ENCODE results near the gene INTS14. TPM values are rescaled to one million over a fixed set of nuclear protein-coding genes. Genes with fewer than 3 reads are reported as not detected.

Gene INTS14
- total RNA-seq, 2 donors from 2014 or later = 36.8 to 39.7 TPM

GRCh38 chr15:65653341-65653740 is 42.4 kb upstream of the INTS14 start:
- no peaks in the 10 kb centered on the region for H3K9me3 ChIP-seq
- H3K36me3 ChIP-seq = peaks cover 3% of the 10 kb centered on the region
- TF ChIP-seq, protein P1, sequence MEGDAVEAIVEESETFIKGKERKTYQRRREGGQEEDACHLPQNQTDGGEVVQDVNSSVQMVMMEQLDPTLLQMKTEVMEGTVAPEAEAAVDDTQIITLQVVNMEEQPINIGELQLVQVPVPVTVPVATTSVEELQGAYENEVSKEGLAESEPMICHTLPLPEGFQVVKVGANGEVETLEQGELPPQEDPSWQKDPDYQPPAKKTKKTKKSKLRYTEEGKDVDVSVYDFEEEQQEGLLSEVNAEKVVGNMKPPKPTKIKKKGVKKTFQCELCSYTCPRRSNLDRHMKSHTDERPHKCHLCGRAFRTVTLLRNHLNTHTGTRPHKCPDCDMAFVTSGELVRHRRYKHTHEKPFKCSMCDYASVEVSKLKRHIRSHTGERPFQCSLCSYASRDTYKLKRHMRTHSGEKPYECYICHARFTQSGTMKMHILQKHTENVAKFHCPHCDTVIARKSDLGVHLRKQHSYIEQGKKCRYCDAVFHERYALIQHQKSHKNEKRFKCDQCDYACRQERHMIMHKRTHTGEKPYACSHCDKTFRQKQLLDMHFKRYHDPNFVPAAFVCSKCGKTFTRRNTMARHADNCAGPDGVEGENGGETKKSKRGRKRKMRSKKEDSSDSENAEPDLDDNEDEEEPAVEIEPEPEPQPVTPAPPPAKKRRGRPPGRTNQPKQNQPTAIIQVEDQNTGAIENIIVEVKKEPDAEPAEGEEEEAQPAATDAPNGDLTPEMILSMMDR (IDR thresholded peaks at IDR 0.05) = no peak
- DNase-seq (ENCODE audit: low spot score) = no peak
- no peak for ATAC-seq (ENCODE audit: insufficient number of reproducible peaks, low FRiP score, low read depth)
- no peak overlapping the region for H3K4me3 ChIP-seq
- H3K27ac ChIP-seq = no peak overlapping the region
- no peaks in the 10 kb centered on the region for H3K27me3 ChIP-seq (replicated peaks; ENCODE audit: insufficient read depth)
- H3K4me1 ChIP-seq (ENCODE audit: control insufficient read depth in 1 of 2, low read depth in 2 of 2) = no peaks in the 10 kb centered on the region

DNA sequence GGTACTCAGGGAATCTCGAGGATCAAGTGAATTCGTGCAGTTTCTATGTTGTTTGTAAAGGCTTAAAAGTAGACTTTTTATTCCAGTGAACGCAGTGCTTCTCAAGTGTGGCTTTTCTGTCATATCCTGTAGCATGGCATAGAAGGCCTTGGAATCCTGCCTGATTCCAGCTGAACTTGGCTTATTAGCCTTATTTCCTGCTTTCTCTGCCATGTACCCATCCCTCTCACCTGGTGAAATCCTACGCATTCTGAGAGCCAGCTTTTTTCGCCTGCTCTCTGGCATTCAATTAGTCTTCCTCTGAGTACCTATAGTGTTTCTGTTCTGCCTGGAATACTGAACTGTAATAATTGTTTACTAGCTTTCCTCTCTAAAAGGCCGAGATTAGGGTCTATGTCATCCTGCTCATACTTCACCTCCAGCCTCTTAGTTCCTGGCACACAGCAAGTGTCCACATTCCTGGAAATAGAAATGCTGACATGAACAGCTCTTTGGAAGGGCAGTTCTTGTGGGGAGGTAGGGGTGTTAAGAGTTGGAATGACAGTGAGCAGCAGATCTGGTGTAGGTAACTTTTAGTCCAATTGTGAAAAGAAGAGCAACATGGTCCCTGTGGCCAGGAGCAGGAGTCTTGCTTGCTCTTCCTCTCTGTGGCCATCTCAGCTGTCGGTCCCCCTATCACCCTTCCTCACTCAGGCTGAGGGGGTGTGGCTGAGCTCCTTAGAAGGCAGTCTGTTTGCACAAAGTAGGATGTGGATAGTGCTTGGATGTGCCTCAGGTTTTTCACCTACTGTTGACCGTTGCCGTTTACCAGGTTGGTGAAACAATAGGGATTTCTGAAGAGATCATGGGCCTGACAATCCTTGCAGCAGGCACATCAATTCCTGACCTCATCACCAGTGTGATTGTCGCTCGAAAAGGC is 41.2 kb upstream of the INTS14 start:
- ATAC-seq (ENCODE audit: insufficient number of reproducible peaks, low FRiP score, low read depth) = no peak
- H3K27me3 ChIP-seq (replicated peaks; ENCODE audit: insufficient read depth) = no peaks in the 10 kb centered on the region
- no peak overlapping the region for H3K27ac ChIP-seq
- no peaks in the 10 kb centered on the region for H3K4me1 ChIP-seq (ENCODE audit: control insufficient read depth in 1 of 2, low read depth in 2 of 2)
- TF ChIP-seq, protein P1 (IDR thresholded peaks at IDR 0.05) = no peak
- no peaks in the 10 kb centered on the region for H3K9me3 ChIP-seq
- H3K36me3 ChIP-seq = peaks cover 3% of the 10 kb centered on the region
- DNase-seq (ENCODE audit: low spot score) = no peak
- no peak overlapping the region for H3K4me3 ChIP-seq

DNA sequence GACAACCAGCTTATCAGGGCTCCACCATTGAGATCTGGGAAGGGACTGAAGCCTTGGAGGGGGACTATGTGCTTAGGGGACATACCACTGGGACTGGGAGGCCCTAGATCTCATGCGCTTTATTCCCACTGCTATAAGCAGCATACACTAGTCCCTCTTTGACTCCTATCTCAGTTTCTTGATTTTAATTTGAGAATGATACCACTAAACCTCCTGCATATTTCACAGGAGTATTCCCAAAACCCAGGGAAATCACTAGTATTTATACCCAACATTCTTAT is 40.1 kb upstream of the INTS14 start:
- ATAC-seq (ENCODE audit: insufficient number of reproducible peaks, low FRiP score, low read depth) (no peak), DNase-seq (ENCODE audit: low spot score) (no peak)
- TF ChIP-seq, protein P1 (IDR thresholded peaks at IDR 0.05) = no peak
- H3K36me3 ChIP-seq = peaks cover 2% of the 10 kb centered on the region
- no peaks in the 10 kb centered on the region for H3K9me3 ChIP-seq
- H3K27ac ChIP-seq = no peak overlapping the region
- no peak overlapping the region for H3K4me3 ChIP-seq
- no peaks in the 10 kb centered on the region for H3K27me3 ChIP-seq (replicated peaks; ENCODE audit: insufficient read depth)
- no peaks in the 10 kb centered on the region for H3K4me1 ChIP-seq (ENCODE audit: control insufficient read depth in 1 of 2, low read depth in 2 of 2)

GRCh38 chr15:65650312-65651041 is 39.5 kb upstream of the INTS14 start:
- H3K4me1 ChIP-seq (ENCODE audit: control insufficient read depth in 1 of 2, low read depth in 2 of 2) = no peaks in the 10 kb centered on the region
- no peak overlapping the region for H3K4me3 ChIP-seq
- H3K27ac ChIP-seq = no peak overlapping the region
- TF ChIP-seq, protein P1 (IDR thresholded peaks at IDR 0.05) = no peak
- no peaks in the 10 kb centered on the region for H3K9me3 ChIP-seq
- DNase-seq (ENCODE audit: low spot score) (no peak), ATAC-seq (ENCODE audit: insufficient number of reproducible peaks, low FRiP score, low read depth) (no peak)
- no peaks in the 10 kb centered on the region for H3K27me3 ChIP-seq (replicated peaks; ENCODE audit: insufficient read depth)
- no peaks in the 10 kb centered on the region for H3K36me3 ChIP-seq

DNA sequence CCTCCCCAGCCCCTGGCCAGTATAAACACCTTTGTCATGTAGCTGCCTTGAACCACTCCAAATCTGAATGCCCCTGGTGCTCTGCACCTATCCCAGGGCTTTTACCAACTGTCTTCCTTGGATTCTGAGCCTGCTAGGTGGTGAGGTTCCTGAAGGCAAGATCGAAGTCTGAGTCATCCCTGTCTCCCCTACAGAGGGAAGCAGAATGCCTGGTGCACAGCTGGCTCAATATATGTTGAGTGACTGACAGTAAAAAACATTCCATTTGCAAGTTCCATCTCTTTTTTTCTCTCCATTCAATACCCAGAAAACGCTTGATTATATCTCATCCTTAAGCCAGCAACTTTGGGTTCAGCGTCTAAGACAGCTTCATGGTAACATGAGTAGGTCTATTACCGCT is 35.6 kb upstream of the INTS14 start:
- no peaks in the 10 kb centered on the region for H3K27me3 ChIP-seq (replicated peaks; ENCODE audit: insufficient read depth)
- H3K9me3 ChIP-seq = no peaks in the 10 kb centered on the region
- no peaks in the 10 kb centered on the region for H3K4me1 ChIP-seq (ENCODE audit: control insufficient read depth in 1 of 2, low read depth in 2 of 2)
- DNase-seq (ENCODE audit: low spot score) = no peak
- no peak for ATAC-seq (ENCODE audit: insufficient number of reproducible peaks, low FRiP score, low read depth)
- no peak overlapping the region for H3K27ac ChIP-seq
- no peak overlapping the region for H3K4me3 ChIP-seq
- no peaks in the 10 kb centered on the region for H3K36me3 ChIP-seq
- TF ChIP-seq, protein P1 (IDR thresholded peaks at IDR 0.05) = no peak

Measured in thoracic aorta (tissue), 2 donors.